GM04503 (cell line): Measurements from ENCODE around the gene ATXN10.
"Not testable (repeated sequence)": the region's sequence is repeated elsewhere in the genome, so short reads cannot be mapped to it uniquely, and the experiment has no call there.

Experiments used
- DNase-seq: peaks from one replicate; pipeline ENCODE4 v3.0.0-alpha.2; 2012; ENCODE audit warnings: low read depth

ATXN10 gene

GRCh38 chr22:45784357-45785277, 113.0 kb downstream of the ATXN10 start:
- no peak for DNase-seq

DNA sequence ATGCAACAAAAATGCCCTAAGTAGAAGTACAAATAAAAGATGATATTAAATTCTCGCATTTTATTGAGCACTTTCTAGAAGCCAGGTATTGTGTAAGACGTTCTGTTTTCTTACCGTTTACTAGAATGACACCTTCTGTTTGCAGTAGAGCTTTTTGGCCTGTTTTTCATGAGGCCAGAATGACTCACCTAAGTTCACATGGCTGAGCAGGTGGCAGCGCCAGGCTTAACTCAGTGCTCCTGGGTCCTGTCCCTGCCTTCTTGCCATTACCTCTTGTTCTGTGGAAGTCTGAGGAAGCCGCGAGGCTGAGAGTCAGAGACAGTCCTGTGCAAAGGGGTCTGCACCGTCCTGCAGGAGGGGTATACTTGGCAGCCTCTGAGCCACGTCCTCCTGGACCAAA, 113.8 kb downstream of the ATXN10 start:
- DNase-seq = no peak

DNA sequence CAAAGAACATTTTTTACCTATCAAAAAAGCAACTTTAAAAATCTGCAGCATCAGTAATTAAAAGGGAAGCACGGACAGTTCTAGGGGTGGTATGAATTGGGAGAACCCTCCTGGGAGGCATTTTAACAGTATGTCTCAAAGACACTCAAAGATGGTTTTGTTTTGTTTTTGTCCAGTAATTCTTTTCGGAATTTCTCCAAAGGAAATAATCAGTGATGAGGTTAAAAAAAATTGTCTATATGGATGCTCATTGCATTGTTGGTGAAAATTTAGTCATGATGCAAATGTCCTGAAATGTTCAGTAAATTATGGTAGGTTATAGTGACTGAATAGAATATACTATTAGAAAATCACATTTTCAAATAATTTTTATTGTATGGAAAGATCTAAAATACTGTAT, 115.1 kb downstream of the ATXN10 start:
- DNase-seq = no peak

- DNase-seq = no peak
Observed at GRCh38 chr22:45787759-45788158, 116.1 kb downstream of the ATXN10 start.

- no peak for DNase-seq
Observed at GRCh38 chr22:45788522-45788921, 116.9 kb downstream of the ATXN10 start.

DNA sequence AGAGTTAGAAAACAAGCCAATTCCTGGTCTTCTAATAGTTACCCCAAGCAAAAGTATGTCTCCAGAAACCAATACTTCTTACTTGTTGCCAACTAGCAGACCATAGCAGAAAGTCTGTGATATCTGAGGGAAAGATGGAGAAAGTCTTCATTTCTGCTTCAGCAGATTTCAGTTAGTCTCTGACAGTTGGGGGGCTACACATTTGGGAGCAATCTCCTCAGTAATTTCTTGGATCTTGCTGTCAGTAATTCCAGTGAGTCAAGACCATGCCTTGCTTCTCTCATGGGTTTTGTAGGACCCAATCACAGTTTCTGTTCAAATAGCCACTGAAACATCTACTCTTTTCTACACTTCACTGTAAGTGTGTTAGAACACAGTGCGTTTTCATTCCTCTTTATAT, 118.8 kb downstream of the ATXN10 start:
- no peak for DNase-seq

DNA sequence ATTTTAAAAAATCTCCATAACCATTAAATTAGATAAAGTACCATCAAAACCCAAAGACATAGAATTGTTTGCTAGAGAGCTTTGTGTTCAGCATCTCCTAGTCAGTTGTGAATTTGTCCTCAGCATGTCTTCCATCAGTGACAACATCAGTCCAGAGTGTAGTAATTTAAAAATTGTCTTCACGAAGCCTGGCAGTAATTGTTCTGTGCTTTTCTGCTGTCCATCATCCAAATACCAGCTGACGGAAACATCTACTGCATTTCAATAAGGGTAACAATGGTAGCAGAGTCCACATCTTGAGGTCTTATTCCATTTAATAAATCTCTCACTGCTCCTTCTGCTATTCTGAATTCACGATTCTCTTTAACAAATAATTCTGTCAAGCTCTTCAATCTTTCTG, 121.5 kb downstream of the ATXN10 start:
- DNase-seq = no peak

- no peak for DNase-seq
Observed at GRCh38 chr22:45793892-45794291, 122.3 kb downstream of the ATXN10 start.

DNA sequence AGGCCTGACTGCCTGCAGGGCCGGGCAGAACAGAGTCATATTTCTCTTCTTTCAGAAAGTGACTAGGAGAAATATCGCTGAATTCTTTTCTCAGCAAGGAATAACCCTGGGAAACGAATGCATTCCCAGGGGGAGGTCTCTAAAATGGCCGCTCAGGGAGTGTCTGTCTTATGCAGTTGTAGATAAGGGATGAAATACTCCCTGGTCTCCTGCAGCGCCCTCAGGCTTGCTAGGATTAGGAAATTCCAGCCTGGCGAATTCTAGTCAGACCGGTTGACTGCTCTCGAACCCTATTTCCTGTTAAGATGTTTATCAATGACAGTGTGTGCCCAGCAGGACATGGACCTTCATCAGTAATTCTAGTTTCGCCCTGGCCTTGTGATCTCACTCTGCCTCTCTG, 124.4 kb downstream of the ATXN10 start:
- not testable (repeated sequence) for DNase-seq

DNA sequence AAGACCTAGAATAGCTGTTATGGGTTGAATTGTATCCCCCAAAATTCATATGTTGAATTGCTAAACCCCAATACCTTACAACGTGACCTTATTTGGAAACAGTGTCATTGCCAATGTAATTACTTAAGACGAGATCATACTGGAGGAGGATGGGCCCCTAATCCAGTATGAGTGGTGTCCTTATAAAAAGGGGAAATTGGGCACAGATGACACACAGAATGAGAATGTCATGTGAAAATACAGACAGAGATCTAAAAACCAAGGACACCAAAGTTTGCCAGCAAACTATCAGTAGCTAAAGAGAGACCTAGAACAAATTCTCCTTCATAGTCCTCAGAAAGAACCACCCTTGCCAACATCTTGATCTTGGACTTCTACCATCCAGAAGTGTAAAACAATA, 127.7 kb downstream of the ATXN10 start:
- no peak for DNase-seq

DNA sequence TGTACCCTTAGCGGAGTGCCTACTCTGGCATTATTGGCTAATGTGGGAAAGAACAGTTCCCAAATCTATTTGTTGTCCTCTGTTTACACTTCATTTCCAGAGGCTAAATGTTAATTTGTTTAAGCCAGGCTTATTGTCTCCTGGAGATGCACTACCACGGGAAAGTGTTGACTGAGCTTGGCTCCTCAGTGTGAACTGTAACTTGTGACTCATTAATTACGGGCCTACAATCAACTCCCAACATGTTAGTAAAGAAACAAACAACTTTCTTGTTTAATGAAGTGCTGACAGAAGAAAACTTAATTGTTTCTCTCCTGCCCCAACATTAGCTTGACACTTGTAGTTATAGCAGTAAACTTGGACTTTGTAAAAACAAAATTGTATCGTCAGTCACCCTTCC, 130.4 kb downstream of the ATXN10 start:
- no peak for DNase-seq

GRCh38 chr22:45804319-45804985, 132.8 kb downstream of the ATXN10 start:
- DNase-seq = no peak

- DNase-seq = peak; percentile 97
Observed at GRCh38 chr22:45804986-45805325, 133.3 kb downstream of the ATXN10 start.

GRCh38 chr22:45805413-45805812, 133.8 kb downstream of the ATXN10 start:
- no peak for DNase-seq

DNA sequence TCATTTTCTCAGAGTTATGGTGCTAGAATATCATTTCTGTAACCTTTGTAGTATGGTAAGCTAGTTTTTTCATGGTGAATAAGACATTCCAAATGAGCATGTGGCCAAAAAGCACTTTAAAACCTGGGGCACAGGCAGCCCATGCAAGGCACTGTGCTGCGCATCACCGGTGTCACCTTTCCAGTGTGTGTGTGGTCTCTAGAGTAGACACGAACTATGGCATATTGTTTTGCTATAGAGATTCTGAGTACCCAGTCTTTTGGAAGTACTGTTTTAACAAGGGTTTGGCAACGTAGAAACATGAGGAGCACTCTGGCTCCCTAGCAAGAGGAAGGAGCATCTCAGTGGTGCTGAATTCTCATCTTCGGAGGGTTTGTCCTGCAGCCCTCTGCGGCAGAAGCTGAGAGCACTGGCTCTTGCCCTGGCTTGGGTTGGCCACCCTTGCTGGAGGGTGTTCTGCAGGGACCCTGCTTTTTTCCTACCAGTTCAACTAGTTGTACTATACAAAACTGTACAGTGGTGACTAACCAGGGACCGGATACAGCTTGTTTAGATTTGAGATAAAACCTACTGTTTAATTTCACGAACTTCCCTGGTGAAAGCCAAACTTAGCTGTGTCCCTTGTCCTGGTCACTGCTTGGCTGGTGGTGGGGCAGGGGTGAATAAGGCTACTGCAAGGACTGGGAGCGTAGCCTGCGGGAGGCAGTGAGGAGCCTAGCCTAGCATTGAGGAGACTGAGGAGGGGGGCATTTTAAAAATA, 135.7 kb downstream of the ATXN10 start:
- no peak for DNase-seq

GRCh38 chr22:45812910-45813309, 141.3 kb downstream of the ATXN10 start:
- no peak for DNase-seq

DNA sequence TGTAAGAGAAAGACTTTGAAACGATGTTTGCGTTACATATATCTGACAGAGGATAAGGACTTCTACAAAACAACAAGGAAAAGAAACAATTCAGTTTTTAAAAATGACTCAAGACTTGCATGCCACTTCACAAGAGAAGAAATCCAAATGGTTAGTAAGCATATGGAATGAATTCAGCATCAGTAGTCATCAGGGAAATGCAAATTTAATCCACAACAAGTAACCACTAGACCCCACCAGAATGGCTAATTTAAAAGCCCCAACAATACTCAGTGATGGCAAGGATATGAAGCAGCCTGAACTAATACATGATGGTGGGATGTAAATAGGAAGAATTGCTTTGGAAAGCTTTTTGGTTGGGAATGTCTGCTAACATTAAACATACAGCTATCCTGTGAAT, 142.6 kb downstream of the ATXN10 start:
- DNase-seq = no peak

DNA sequence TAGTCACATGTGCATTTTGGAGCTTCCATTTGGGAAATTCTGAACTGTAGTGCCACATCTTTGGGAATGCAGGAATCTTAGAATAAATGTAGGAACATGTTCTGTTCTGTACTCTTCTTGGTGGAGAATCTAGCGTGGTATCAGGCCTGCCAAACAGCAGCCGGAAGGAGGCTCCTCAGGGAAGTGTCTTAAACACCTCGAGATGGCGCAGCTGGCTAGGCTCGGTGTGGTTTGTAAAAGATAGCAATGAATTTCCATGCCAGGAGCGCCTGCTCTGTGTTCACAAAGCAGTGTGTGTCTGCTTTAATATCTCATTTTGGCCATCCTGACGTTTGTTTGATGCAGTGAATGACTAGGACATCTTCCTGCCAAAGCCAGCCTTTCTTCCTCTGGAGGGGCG, 145.1 kb downstream of the ATXN10 start:
- DNase-seq = no peak

GRCh38 chr22:45817745-45818423, 146.2 kb downstream of the ATXN10 start:
- no peak for DNase-seq

- DNase-seq = no peak
Observed at GRCh38 chr22:45818424-45819085, 146.9 kb downstream of the ATXN10 start.

- no peak for DNase-seq
Observed at GRCh38 chr22:45819305-45819704, 147.7 kb downstream of the ATXN10 start.

GRCh38 chr22:45823336-45823735, 151.7 kb downstream of the ATXN10 start:
- DNase-seq = no peak
